IPS-20b (cell line): ENCODE measurements around the gene TIMM29.

Experiments used
- H3K27ac ChIP-seq: one replicate; pipeline ENCODE4 v1.5.1; 2013; ENCODE audit warnings: low read length
- H3K27me3 ChIP-seq: 2 replicates; pipeline ENCODE4 v1.6.1; 2013; ENCODE audit warnings: mild to moderate bottlenecking, low read length, inconsistent platforms; ENCODE audit not compliant: insufficient read depth
- H3K36me3 ChIP-seq: 2 replicates; pipeline ENCODE4 v1.6.1; 2013; ENCODE audit warnings: low read depth, mild to moderate bottlenecking, inconsistent platforms, low read length, moderate library complexity; ENCODE audit not compliant: insufficient read depth
- H3K4me1 ChIP-seq: 2 replicates; pipeline ENCODE4 v1.6.1; 2013; ENCODE audit warnings: mild to moderate bottlenecking, control low read depth, inconsistent platforms, low read length, moderate library complexity; ENCODE audit not compliant: insufficient read depth
- H3K4me3 ChIP-seq: 2 replicates; pipeline ENCODE4 v1.5.1; 2013; ENCODE audit warnings: mild to moderate bottlenecking, low read length, inconsistent platforms
- H3K9ac ChIP-seq: 2 replicates; pipeline ENCODE4 v1.6.1; 2013; ENCODE audit warnings: low read depth, mild to moderate bottlenecking, inconsistent platforms, low read length, moderate library complexity
- H3K9me3 ChIP-seq: 2 replicates; pipeline ENCODE4 v1.6.1; 2013; ENCODE audit warnings: mild to moderate bottlenecking, low read depth, low read length, inconsistent platforms; ENCODE audit not compliant: insufficient read depth

TIMM29 gene

GRCh38 chr19:10894911-10895213 lies 33.7 kb upstream of the TIMM29 start:
- Histone ChIP-seq H3K27me3 (no peaks in the 10 kb centered on the region), H3K36me3 (no peaks in the 10 kb centered on the region), H3K9me3 (no peaks in the 10 kb centered on the region), H3K9ac (no peak overlapping the region), H3K27ac (no peak overlapping the region), H3K4me3 (no peak overlapping the region), H3K4me1 (peaks cover 23% of the 10 kb centered on the region; the same call in 1 of the 2 replicates)

GRCh38 chr19:10895363-10895762 lies 33.2 kb upstream of the TIMM29 start:
- Histone ChIP-seq H3K4me1 (peaks cover 23% of the 10 kb centered on the region; the same call in 1 of the 2 replicates), H3K27me3 (no peaks in the 10 kb centered on the region), H3K27ac (peak overlapping the region; percentile 27), H3K36me3 (no peaks in the 10 kb centered on the region), H3K4me3 (no peak overlapping the region), H3K9me3 (no peaks in the 10 kb centered on the region), H3K9ac (peak overlapping the region; percentile 46; the same call in 1 of the 2 replicates)

GRCh38 chr19:10895920-10896319 lies 32.7 kb upstream of the TIMM29 start:
- H3K27ac ChIP-seq, result no peak overlapping the region
- 0 out of 2 replicates have a peak overlapping the region, but pooled peaks have one; percentile 46 for H3K9ac ChIP-seq
- H3K27me3 ChIP-seq, result no peaks in the 10 kb centered on the region
- H3K36me3 ChIP-seq, result no peaks in the 10 kb centered on the region
- H3K4me1 ChIP-seq, result peaks cover 22% of the 10 kb centered on the region; the same call in 1 of the 2 replicates
- no peak overlapping the region for H3K4me3 ChIP-seq
- H3K9me3 ChIP-seq, result no peaks in the 10 kb centered on the region

GRCh38 chr19:10896851-10897526 lies 31.6 kb upstream of the TIMM29 start:
- no peaks in the 10 kb centered on the region for H3K9me3 ChIP-seq
- H3K27ac ChIP-seq, result no peak overlapping the region
- H3K4me3 ChIP-seq, result no peak overlapping the region
- H3K4me1 ChIP-seq, result peaks cover 12% of the 10 kb centered on the region; the same call in 1 of the 2 replicates
- H3K36me3 ChIP-seq, result no peaks in the 10 kb centered on the region
- H3K9ac ChIP-seq, result no peak overlapping the region
- no peaks in the 10 kb centered on the region for H3K27me3 ChIP-seq

- Histone ChIP-seq H3K4me3 (no peak overlapping the region), H3K27ac (no peak overlapping the region), H3K4me1 (peaks cover 12% of the 10 kb centered on the region; the same call in 1 of the 2 replicates), H3K36me3 (no peaks in the 10 kb centered on the region), H3K9me3 (no peaks in the 10 kb centered on the region), H3K9ac (no peak overlapping the region), H3K27me3 (no peaks in the 10 kb centered on the region)
Measured at GRCh38 chr19:10898633-10899032, 30.0 kb upstream of the TIMM29 start.

GRCh38 chr19:10899151-10899653 lies 29.4 kb upstream of the TIMM29 start:
- Histone ChIP-seq H3K27me3 (no peaks in the 10 kb centered on the region), H3K9ac (no peak overlapping the region), H3K4me1 (peaks cover 8% of the 10 kb centered on the region; the same call in 1 of the 2 replicates), H3K27ac (no peak overlapping the region), H3K9me3 (no peaks in the 10 kb centered on the region), H3K4me3 (no peak overlapping the region), H3K36me3 (no peaks in the 10 kb centered on the region)

- Histone ChIP-seq H3K36me3 (peaks cover 48% of the 10 kb centered on the region), H3K4me3 (no peak overlapping the region), H3K4me1 (no peaks in the 10 kb centered on the region), H3K27ac (no peak overlapping the region), H3K27me3 (no peaks in the 10 kb centered on the region), H3K9ac (no peak overlapping the region), H3K9me3 (no peaks in the 10 kb centered on the region)
Measured at GRCh38 chr19:10907925-10908324, 20.7 kb upstream of the TIMM29 start.

- Histone ChIP-seq H3K36me3 (peaks cover 51% of the 10 kb centered on the region), H3K4me1 (no peaks in the 10 kb centered on the region), H3K27ac (no peak overlapping the region), H3K9ac (no peak overlapping the region), H3K9me3 (no peaks in the 10 kb centered on the region), H3K27me3 (no peaks in the 10 kb centered on the region), H3K4me3 (no peak overlapping the region)
Measured at GRCh38 chr19:10908380-10908960, 20.1 kb upstream of the TIMM29 start.

- H3K4me1 ChIP-seq, result no peaks in the 10 kb centered on the region
- H3K36me3 ChIP-seq, result peaks cover 73% of the 10 kb centered on the region
- no peak overlapping the region for H3K4me3 ChIP-seq
- no peak overlapping the region for H3K9ac ChIP-seq
- H3K27me3 ChIP-seq, result no peaks in the 10 kb centered on the region
- H3K9me3 ChIP-seq, result no peaks in the 10 kb centered on the region
- H3K27ac ChIP-seq, result no peak overlapping the region
Measured at GRCh38 chr19:10911579-10912363, 16.8 kb upstream of the TIMM29 start.

- peaks cover 72% of the 10 kb centered on the region for H3K36me3 ChIP-seq
Measured at GRCh38 chr19:10912619-10913018, 16.0 kb upstream of the TIMM29 start.

GRCh38 chr19:10913716-10914340 lies 14.8 kb upstream of the TIMM29 start:
- Histone ChIP-seq H3K27ac (no peak overlapping the region), H3K36me3 (peaks cover 71% of the 10 kb centered on the region), H3K9me3 (no peaks in the 10 kb centered on the region), H3K9ac (no peak overlapping the region), H3K4me1 (no peaks in the 10 kb centered on the region), H3K4me3 (no peak overlapping the region), H3K27me3 (no peaks in the 10 kb centered on the region)

More at GRCh38 chr19:10912619-10913018, 16.0 kb upstream of the TIMM29 start:
- Histone ChIP-seq H3K27me3 (no peaks in the 10 kb centered on the region), H3K27ac (no peak overlapping the region), H3K9ac (no peak overlapping the region), H3K4me3 (no peak overlapping the region), H3K9me3 (no peaks in the 10 kb centered on the region), H3K4me1 (no peaks in the 10 kb centered on the region)
